KOPT-K1 (cell line): ENCODE results near the gene CIRBP.

ENCODE experiments used
- H3K27ac ChIP-seq: fragments of 200-600 bp; sonication (generic); 2 replicates; pipeline ENCODE4 v1.5.1; 2016; ENCODE audit warnings: antibody characterized with exemption, mild to moderate bottlenecking, low read depth, low read length; ENCODE audit not compliant: poor library complexity, severe bottlenecking
- H3K36me3 ChIP-seq: fragments of 200-600 bp; sonication (generic); 2 replicates; pipeline ENCODE4 v1.5.1; 2017; ENCODE audit warnings: antibody characterized with exemption, mild to moderate bottlenecking, low read length, moderate library complexity; ENCODE audit not compliant: insufficient read depth
- H3K9me3 ChIP-seq: fragments of 200-600 bp; sonication (generic); 2 replicates; pipeline ENCODE4 v1.5.1; 2017; ENCODE audit warnings: antibody characterized with exemption, low read length, mild to moderate bottlenecking; ENCODE audit not compliant: insufficient read depth, poor library complexity, severe bottlenecking

The CIRBP gene

GRCh38 chr19:1263188-1263587, 5.9 kb upstream of the CIRBP start:
- peaks cover 3% of the 10 kb centered on the region; the same call in 1 of the 2 replicates for H3K36me3 ChIP-seq
- H3K27ac ChIP-seq, result no peak overlapping the region
- no peaks in the 10 kb centered on the region for H3K9me3 ChIP-seq

GRCh38 chr19:1264801-1265614, 4.1 kb upstream of the CIRBP start:
- 0 out of 2 replicates have a peak, but pooled peaks cover under 1% of the 10 kb centered on the region for H3K36me3 ChIP-seq
- H3K9me3 ChIP-seq, result no peaks in the 10 kb centered on the region
- H3K27ac ChIP-seq, result no peak overlapping the region

- Histone ChIP-seq H3K27ac (no peak overlapping the region), H3K9me3 (no peaks in the 10 kb centered on the region), H3K36me3 (peaks cover 8% of the 10 kb centered on the region)
Measured at GRCh38 chr19:1265615-1266128, 3.5 kb upstream of the CIRBP start.

GRCh38 chr19:1266129-1266915, 2.8 kb upstream of the CIRBP start:
- Histone ChIP-seq H3K27ac (peak overlapping the region; percentile 21), H3K36me3 (peaks cover 14% of the 10 kb centered on the region), H3K9me3 (no peaks in the 10 kb centered on the region)

- no peaks in the 10 kb centered on the region for H3K9me3 ChIP-seq
- peak overlapping the region; percentile 21 for H3K27ac ChIP-seq
- H3K36me3 ChIP-seq, result peaks cover 21% of the 10 kb centered on the region
Measured at GRCh38 chr19:1266916-1267476, 2.1 kb upstream of the CIRBP start.

GRCh38 chr19:1267477-1268225, 1.5 kb upstream of the CIRBP start:
- no peaks in the 10 kb centered on the region for H3K9me3 ChIP-seq
- H3K36me3 ChIP-seq, result peaks cover 27% of the 10 kb centered on the region
- H3K27ac ChIP-seq, result no peak overlapping the region

- peaks cover 35% of the 10 kb centered on the region for H3K36me3 ChIP-seq
- no peaks in the 10 kb centered on the region for H3K9me3 ChIP-seq
- peak overlapping the region; percentile 95 for H3K27ac ChIP-seq
Measured at GRCh38 chr19:1268226-1269064, 687 bp upstream of the CIRBP start.

- peak overlapping the region; percentile 95 for H3K27ac ChIP-seq
- H3K9me3 ChIP-seq, result no peaks in the 10 kb centered on the region
- H3K36me3 ChIP-seq, result peaks cover 47% of the 10 kb centered on the region
Measured at GRCh38 chr19:1269478-1270212, 513 bp downstream of the CIRBP start.

GRCh38 chr19:1270213-1270853, 1.2 kb downstream of the CIRBP start:
- peaks cover 52% of the 10 kb centered on the region for H3K36me3 ChIP-seq
- H3K27ac ChIP-seq, result peak overlapping the region; percentile 95
- H3K9me3 ChIP-seq, result no peaks in the 10 kb centered on the region

GRCh38 chr19:1270854-1271527, 1.9 kb downstream of the CIRBP start:
- H3K27ac ChIP-seq, result peak overlapping the region; percentile 95
- no peaks in the 10 kb centered on the region for H3K9me3 ChIP-seq
- H3K36me3 ChIP-seq, result peaks cover 52% of the 10 kb centered on the region

- H3K27ac ChIP-seq, result peak overlapping the region; percentile 95
- H3K36me3 ChIP-seq, result peaks cover 52% of the 10 kb centered on the region
- H3K9me3 ChIP-seq, result no peaks in the 10 kb centered on the region
Measured at GRCh38 chr19:1271528-1272422, 2.6 kb downstream of the CIRBP start.
